HG03558 (cell line): ENCODE measurements around the gene MCTP2.

Experiments
- ATAC-seq: cut with Tn5 transposase; IDR thresholded peaks from one replicate; pipeline ENCODE4 v1.9.1; 2021; ENCODE audit warnings: moderate number of reproducible peaks; ENCODE audit not compliant: unreplicated experiment; ENCODE audit errors: extremely low read depth

The MCTP2 gene

DNA sequence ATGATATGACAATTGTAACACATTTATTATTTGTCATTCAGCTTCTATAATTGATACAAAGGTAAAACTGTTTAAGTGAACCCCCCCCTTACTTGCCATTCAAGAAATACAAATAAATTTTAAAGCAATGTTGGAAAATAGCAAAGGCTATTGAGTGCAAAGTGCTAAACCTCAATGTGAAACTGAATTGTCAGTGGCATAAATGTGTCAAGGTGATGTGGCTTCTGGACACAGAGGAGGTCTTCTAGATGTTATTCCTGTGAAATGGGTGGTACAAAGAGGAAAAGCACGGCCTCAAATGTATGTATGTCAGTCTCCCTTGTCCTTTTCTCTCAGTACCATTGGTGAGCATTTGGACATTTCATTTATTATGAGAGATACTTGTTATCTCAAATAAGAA lies 149.4 kb downstream of the MCTP2 start:
- no peak for ATAC-seq

DNA sequence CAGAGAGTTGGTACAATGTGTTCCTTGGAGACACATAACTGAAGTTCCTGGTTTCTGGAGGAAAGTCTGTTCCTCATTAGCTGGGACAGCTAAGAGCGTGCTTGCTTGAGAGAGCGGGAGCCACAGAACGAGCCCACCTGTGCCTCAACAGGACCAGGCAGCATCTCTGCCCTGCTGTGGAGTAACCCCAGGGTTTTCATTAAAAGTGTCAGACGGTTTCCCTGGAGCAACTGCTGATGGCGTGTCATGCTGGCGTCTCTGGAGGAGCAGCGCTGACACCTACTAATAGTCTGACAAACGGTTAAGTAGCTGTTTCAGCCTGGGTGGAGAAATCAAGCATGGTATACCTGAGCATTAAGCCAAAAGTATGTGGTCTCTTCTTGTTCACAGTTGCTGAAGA lies 150.0 kb downstream of the MCTP2 start:
- no peak for ATAC-seq

DNA sequence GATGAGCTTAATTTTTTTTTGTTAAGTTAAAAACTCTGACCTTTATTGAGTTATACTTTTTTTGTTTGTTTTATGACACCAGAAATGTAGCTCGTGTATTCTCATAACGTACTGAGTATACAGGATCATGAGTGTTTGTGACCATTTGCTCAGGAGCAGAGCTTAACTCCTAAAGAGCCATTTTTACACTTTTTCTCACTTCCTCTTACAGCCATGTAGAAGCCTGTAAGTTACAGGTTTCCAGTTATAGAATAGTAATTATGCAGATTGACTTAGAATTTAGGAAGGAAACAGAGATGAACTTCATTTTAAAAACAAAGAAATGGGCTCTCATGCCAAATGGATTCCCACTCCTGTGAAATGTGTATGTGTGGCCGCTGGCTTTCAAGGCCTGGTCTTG lies 151.7 kb downstream of the MCTP2 start:
- ATAC-seq, result no peak

DNA sequence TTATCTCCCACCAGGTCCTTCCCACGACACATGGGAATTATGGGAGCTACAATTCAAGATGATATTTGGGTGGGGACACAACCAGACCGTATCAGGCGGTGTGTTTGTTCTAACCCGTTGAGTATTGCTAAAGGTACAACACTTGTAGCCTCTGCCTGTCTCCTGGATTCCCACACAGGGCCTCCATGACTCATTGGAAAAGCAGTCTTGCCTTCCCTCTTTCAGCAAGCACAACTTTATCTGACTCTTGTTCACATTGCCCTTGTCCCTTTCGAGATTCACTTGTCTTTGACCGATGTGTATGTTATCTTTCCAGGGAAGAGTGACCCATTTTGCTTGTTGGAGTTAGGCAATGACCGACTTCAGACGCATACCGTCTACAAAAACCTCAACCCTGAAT lies 152.3 kb downstream of the MCTP2 start:
- ATAC-seq, result no peak

DNA sequence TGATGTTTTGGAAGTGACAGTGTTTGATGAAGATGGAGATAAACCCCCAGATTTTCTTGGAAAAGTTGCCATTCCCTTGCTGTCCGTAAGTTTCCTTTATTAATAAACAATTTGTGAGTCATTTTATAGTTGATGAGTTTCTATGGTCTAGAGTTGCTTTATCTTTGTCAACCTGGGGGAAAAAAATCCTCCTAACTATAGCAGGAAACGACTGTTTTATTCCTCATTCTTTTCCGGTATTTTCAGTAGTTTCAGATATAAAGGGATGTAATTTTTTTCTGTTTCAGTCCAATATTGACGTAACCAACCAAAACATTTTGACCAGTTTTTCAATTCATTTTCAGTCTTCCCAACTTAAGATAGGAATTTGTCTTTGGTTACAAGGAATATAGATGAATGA lies 154.1 kb downstream of the MCTP2 start:
- no peak for ATAC-seq

DNA sequence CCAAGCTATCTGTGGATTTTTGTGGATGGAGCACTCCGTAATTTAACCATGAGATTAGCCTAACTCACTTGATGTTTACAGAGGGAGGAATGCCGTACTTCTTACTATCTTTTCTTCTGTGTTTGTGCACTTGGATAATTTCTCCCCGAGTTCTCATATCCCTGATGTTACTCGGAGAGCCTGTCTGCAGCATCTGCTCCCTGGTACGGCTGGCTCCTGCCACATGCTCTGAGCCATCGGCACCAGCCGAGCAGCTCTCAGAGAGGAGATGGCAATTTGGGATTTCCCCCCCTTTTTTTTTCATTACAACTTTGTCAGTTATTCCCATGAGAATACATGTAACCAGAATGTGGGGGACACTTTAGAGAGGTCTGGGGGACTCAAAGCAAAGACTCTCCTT lies 155.0 kb downstream of the MCTP2 start:
- ATAC-seq, result no peak

GRCh38 chr15:94387442-94387841 lies 156.1 kb downstream of the MCTP2 start:
- no peak for ATAC-seq

GRCh38 chr15:94387849-94388441 lies 156.6 kb downstream of the MCTP2 start:
- ATAC-seq, result no peak

DNA sequence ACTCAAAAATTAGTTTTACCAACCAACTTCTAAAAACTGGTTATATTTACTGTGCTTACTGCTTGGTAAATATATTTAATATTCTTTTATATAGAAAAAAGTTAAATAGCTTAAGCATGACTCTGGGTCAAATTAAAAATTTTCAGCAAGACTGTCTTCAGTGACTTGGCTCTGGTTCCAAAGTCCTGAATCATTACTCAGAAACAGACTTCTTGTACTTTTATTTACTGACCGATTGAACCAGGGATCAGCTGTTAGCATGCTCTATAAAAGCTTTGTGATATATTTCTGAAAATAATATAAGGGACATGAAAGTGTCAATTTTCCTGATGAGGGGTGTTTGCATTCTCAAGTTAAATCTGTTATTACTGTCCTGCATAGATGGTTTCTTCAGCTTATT lies 164.3 kb downstream of the MCTP2 start:
- no peak for ATAC-seq

DNA sequence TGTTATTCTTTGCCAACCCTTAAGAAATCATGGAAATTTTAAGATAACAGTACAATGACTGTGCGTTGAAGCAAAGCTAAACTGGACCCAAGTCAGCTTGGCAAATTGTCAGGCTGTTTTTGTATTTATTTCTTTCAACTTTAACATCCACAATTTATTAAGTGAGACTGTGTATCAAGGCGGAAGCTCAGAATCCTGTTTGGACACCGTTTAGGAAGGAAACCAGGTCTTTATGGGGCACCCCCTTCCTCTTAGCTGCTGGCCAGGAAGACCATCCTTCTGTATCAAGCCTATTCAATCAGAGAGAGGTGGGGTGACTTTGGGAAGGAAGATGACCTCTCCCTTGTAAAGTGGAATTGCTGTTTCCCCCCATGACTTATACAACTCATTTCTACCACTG lies 166.0 kb downstream of the MCTP2 start:
- ATAC-seq, result no peak

GRCh38 chr15:94398001-94398400 lies 166.6 kb downstream of the MCTP2 start:
- no peak for ATAC-seq

DNA sequence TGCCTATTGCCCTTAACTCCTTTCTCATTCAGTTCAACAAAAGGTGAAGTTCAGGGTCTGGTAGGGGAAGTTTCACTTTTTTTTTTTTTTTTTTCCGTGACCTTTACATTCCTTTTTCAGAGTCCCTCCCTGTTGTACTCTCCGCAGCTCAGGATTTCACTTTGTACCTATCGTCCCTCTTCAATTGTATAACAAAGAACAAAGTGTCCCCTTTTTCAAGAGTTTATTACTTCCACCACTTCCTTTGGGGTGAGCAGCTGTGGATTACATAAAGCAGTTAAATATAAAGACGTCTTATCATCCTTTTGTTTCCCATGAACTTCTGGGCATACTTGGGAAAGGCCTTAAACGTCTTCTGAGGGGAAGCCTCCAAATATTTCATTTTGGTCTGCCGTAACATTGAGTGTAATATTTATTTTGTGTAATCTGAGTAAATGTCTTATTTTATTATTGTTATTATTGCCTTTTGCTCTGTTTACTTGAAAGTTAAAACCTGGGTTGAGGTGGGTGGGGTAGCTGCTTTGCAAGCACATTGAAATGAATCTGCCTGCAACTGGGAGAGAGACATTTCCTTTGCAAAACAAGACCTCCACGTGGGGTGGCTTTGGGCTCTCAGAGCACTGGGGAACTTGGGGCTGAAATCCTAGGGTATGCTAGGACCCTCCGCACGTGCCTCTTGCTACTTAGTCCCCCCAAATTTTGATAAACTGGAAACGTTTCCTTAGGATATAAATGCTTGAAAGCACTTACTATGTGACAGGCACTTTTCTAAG lies 169.4 kb downstream of the MCTP2 start:
- ATAC-seq, result no peak

DNA sequence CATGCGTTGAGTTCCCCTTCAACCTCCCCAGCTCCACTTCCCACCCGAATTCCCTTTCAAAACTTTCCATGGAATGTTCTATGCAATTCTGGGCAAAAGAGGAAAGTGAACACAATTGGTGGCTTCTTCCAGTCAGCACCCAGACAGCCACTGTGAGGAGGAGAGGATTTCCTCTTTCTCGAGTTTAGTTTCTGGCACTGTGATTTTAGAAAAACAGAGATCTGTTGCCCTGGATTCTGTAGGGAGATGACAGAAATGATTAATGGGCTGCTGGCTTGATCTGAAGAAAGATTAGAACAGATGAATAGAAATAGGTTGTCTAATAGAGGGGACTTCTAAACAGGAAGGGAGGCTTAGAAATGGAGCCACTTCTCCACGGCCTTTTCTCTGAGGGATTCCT lies 172.0 kb downstream of the MCTP2 start:
- ATAC-seq, result no peak

GRCh38 chr15:94404733-94405283 lies 173.4 kb downstream of the MCTP2 start:
- no peak for ATAC-seq

DNA sequence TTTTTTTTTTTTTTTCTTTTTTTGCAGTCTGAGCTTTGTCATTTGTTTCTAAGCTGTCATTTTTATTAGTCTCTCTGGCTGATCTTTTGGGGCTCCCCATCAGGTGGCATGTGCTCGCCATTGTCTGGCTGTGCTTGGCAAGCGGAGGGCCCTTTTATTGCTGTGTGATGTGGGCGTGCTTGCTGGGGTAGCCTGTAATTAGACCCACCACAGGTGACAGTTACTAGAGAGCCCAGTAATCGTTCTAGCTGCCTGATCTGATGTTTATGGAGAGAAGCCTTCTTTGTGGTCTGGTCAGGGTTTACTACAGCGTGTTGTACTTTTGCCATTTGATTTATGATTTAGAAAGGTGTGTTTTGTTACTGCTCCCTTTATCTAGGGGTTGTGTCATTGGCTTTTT lies 179.9 kb downstream of the MCTP2 start:
- ATAC-seq, result no peak

- ATAC-seq, result no peak
Observed at GRCh38 chr15:94411846-94412245, 180.5 kb downstream of the MCTP2 start.

GRCh38 chr15:94412979-94413746 lies 181.8 kb downstream of the MCTP2 start:
- ATAC-seq, result no peak

- ATAC-seq, result no peak
Observed at GRCh38 chr15:94414916-94415315, 183.6 kb downstream of the MCTP2 start.

DNA sequence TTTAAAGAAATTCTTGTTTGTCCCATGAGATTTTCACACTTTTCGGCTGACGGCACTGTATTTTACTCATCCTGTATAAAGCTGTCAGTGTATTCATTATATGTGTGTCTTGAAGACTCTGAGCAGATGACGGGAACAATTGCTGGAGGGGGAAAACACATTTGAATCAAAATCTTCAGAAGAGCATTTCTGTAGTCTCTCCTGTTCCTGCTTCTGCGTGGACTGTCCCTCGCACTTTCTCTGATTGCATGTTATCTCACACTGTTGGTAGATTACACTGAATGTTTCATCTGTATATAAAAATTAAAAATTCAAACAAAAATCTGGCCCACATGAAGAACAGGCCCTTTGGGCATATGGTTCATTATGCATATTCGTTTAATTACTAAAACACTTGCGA lies 184.9 kb downstream of the MCTP2 start:
- ATAC-seq, result no peak

- no peak for ATAC-seq
Observed at GRCh38 chr15:94416820-94417219, 185.5 kb downstream of the MCTP2 start.
